Nephron (organoid): ENCODE results near the gene GPR21.

Source experiments
- H3K27ac Mint-ChIP-seq, 3 experiments: 2 replicates each; pipeline ENCODE4 v1.8.0; 2020; ENCODE audit warnings: mixed read lengths in 3 of 3, mild to moderate bottlenecking in 2 of 3, moderate library complexity in 1 of 3
- H3K27me3 Mint-ChIP-seq: 2 replicates; pipeline ENCODE4 v1.8.0; 2021; ENCODE audit warnings: low read depth, mild to moderate bottlenecking, moderate library complexity, mixed read lengths
- H3K36me3 Mint-ChIP-seq: 2 replicates; pipeline ENCODE4 v1.8.0; 2020; ENCODE audit warnings: low read depth, mixed read lengths
- H3K4me1 Mint-ChIP-seq: 2 replicates; pipeline ENCODE4 v1.8.0; 2020; ENCODE audit warnings: mixed read lengths
- H3K4me3 Mint-ChIP-seq, 3 experiments: 2 replicates each; pipeline ENCODE4 v1.8.0; 2020; ENCODE audit warnings: mild to moderate bottlenecking in 3 of 3, mixed read lengths in 3 of 3, moderate library complexity in 2 of 3
- H3K9me3 Mint-ChIP-seq: 2 replicates; pipeline ENCODE4 v1.8.0; 2020; ENCODE audit warnings: mixed read lengths
- CTCF ChIP-seq, 3 experiments: fragments of 200-600 bp; sonication (generic); IDR thresholded peaks; one replicate each; pipeline ENCODE4 v1.5.0; 2021; ENCODE audit warnings: antibody characterized with exemption in 3 of 3; ENCODE audit not compliant: unreplicated experiment in 3 of 3

Gene GPR21

GRCh38 chr9:123007269-123007668, 26.2 kb upstream of the GPR21 start:
- no peaks in the 10 kb centered on the region for H3K9me3 Mint-ChIP-seq
- no peak for TF ChIP-seq CTCF (IDR thresholded peaks at IDR 0.05; ENCODE audit: unreplicated experiment in 3 of 3)
- no peak overlapping the region for H3K27ac Mint-ChIP-seq

GRCh38 chr9:123008909-123009308, 24.6 kb upstream of the GPR21 start:
- H3K27ac Mint-ChIP-seq, result no peak overlapping the region
- no peak for TF ChIP-seq CTCF (IDR thresholded peaks at IDR 0.05; ENCODE audit: unreplicated experiment in 3 of 3)
- H3K36me3 Mint-ChIP-seq, result peaks cover 49% of the 10 kb centered on the region
- H3K9me3 Mint-ChIP-seq, result no peaks in the 10 kb centered on the region
- H3K4me1 Mint-ChIP-seq, result peaks cover 3% of the 10 kb centered on the region
- no peaks in the 10 kb centered on the region for H3K27me3 Mint-ChIP-seq
- H3K4me3 Mint-ChIP-seq, result no peak overlapping the region

More at GRCh38 chr9:123007269-123007668, 26.2 kb upstream of the GPR21 start:
- H3K27me3 Mint-ChIP-seq, result no peaks in the 10 kb centered on the region
- H3K4me3 Mint-ChIP-seq, result no peak overlapping the region
- H3K36me3 Mint-ChIP-seq, result peaks cover 41% of the 10 kb centered on the region
- H3K4me1 Mint-ChIP-seq, result peaks cover 17% of the 10 kb centered on the region

- Mint-ChIP-seq H3K4me3 (no peak overlapping the region), H3K4me1 (no peaks in the 10 kb centered on the region), H3K27me3 (no peaks in the 10 kb centered on the region), H3K27ac (no peak overlapping the region), H3K9me3 (no peaks in the 10 kb centered on the region), H3K36me3 (peaks cover 54% of the 10 kb centered on the region)
- no peak for TF ChIP-seq CTCF (IDR thresholded peaks at IDR 0.05; ENCODE audit: unreplicated experiment in 3 of 3)
These were observed 22.1 kb upstream of the GPR21 start for GRCh38 chr9:123011380-123011779.

DNA sequence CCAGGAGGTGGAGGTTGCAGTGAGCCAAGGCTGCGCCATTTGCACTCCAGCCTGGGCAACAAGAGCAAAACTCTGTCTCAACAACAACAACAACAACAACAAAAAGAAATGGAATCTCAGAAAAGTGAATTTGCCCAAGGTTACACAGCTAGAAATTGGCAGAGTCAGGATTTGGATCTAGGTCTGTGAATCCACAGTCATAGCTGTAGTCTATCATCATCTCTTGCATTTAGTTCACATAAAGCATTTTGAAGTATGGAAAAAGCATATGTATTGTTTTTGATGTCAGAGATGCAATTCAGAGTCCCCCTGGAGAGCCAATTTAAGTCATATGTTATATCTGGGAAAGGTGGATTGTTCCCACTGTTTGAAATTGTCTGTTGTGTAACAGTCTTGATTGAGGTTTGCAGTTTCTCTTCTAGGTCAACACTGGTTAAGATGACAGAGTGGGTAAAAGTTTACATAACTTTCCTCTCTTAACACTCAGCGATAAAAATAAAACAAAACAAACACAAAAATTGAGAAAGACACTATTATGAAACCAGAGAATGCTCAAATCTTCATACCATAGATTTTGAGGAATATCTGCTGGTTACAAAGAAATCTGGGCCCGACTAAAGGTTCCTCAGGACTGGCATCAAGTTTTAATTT, 21.5 kb upstream of the GPR21 start:
- Mint-ChIP-seq H3K27me3 (no peaks in the 10 kb centered on the region), H3K9me3 (no peaks in the 10 kb centered on the region), H3K36me3 (peaks cover 54% of the 10 kb centered on the region), H3K27ac (no peak overlapping the region), H3K4me3 (no peak overlapping the region), H3K4me1 (no peaks in the 10 kb centered on the region)
- no peak for TF ChIP-seq CTCF (IDR thresholded peaks at IDR 0.05; ENCODE audit: unreplicated experiment in 3 of 3)

DNA sequence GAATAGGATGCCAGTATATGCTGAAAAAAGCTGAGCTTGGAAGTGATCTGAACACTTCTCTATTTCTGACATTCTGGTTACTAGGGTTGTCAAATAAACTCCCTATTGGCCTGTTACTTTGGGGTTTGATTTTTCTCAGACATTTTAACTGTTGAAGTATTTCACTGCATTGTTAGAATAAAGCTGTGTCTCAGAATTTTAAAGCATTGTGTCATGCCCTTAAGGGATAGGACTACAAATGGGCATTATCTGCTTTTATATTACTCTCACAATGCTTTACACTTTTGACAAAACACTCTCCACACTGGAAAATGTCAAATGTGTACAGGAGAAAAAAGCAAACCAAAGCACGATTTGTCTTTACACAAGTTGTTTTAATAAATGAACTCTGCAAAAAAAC, 16.8 kb upstream of the GPR21 start:
- Mint-ChIP-seq H3K27me3 (no peaks in the 10 kb centered on the region), H3K4me3 (no peak overlapping the region)

More for the DNA sequence above, 16.8 kb upstream of the GPR21 start:
- no peak for TF ChIP-seq CTCF (IDR thresholded peaks at IDR 0.05; ENCODE audit: unreplicated experiment in 3 of 3)
- no peaks in the 10 kb centered on the region for H3K9me3 Mint-ChIP-seq
- H3K27ac Mint-ChIP-seq, result no peak overlapping the region
- H3K4me1 Mint-ChIP-seq, result no peaks in the 10 kb centered on the region
- H3K36me3 Mint-ChIP-seq, result peaks cover 59% of the 10 kb centered on the region
